ENCODE results near the gene TMEM184B. TPM values are rescaled to one million over a fixed set of nuclear protein-coding genes. Genes with fewer than 3 reads are reported as not detected.

TMEM184B gene
- total and polyA plus RNA-seq, 2 donors from 2014 or later = 22.9 to 54.1 TPM

GRCh38 chr22:38303974-38304373 is 31.2 kb upstream of the TMEM184B start:
- H3K27me3 ChIP-seq (ENCODE audit: control insufficient read depth, insufficient read depth, low read length) = no peaks in the 10 kb centered on the region
- no peak overlapping the region for H3K4me3 ChIP-seq (ENCODE audit: low read length in 3 of 3)
- peaks cover 5 to 30% (median 16%) of the 10 kb centered on the region in 3 donors for H3K36me3 ChIP-seq (ENCODE audit: control insufficient read depth in 2 of 3, insufficient read depth in 3 of 3, low read length in 3 of 3)
- no peak for FAIRE-seq
- no peak for DNase-seq
- H3K9me3 ChIP-seq (ENCODE audit: control insufficient read depth in 2 of 3, insufficient read depth in 1 of 3, low read length in 3 of 3) = no peaks in the 10 kb centered on the region
- peaks cover 0 to 27% (median 24%) of the 10 kb centered on the region in 3 donors for H3K4me1 ChIP-seq (ENCODE audit: control insufficient read depth in 2 of 3, insufficient read depth in 2 of 3, low read depth in 1 of 3, low read length in 3 of 3)
- H3K27ac ChIP-seq (ENCODE audit: low read depth in 2 of 2, low read length in 2 of 2) = peak overlapping the region in 1 of 2 donors; percentile 17
- intact Hi-C loops (cut with DNase I) = no loop called here
- TF ChIP-seq, protein P1, sequence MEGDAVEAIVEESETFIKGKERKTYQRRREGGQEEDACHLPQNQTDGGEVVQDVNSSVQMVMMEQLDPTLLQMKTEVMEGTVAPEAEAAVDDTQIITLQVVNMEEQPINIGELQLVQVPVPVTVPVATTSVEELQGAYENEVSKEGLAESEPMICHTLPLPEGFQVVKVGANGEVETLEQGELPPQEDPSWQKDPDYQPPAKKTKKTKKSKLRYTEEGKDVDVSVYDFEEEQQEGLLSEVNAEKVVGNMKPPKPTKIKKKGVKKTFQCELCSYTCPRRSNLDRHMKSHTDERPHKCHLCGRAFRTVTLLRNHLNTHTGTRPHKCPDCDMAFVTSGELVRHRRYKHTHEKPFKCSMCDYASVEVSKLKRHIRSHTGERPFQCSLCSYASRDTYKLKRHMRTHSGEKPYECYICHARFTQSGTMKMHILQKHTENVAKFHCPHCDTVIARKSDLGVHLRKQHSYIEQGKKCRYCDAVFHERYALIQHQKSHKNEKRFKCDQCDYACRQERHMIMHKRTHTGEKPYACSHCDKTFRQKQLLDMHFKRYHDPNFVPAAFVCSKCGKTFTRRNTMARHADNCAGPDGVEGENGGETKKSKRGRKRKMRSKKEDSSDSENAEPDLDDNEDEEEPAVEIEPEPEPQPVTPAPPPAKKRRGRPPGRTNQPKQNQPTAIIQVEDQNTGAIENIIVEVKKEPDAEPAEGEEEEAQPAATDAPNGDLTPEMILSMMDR (IDR thresholded peaks at IDR 0.05; ENCODE audit: borderline replicate concordance, extremely low read depth, insufficient read depth) = no peak
- H3K9ac ChIP-seq (ENCODE audit: low read length in 3 of 3) = no peak overlapping the region

DNA sequence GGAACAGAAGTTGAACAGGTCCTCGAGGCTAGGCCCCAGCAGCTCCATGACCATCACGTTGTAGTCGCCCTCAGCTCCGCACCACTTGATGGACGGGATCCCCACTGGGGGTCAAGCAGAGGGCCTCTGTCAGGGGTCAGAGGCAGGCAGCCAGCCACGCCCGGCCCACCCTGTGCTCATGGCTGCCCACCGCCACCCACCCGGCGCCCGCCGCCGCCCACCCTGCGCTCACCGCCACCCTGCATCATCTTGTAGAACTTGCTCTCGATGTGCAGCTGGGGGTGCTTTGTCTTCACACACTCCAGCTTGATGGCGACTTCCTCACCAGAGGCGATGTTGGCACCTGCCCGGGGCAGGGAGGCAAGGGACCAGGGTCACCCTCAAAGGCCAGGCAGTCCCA is 30.1 kb upstream of the TMEM184B start:
- Histone ChIP-seq H3K36me3 (ENCODE audit: control insufficient read depth in 2 of 3, insufficient read depth in 3 of 3, low read length in 3 of 3) (peaks cover 10 to 37% (median 25%) of the 10 kb centered on the region in 3 donors), H3K27ac (ENCODE audit: low read depth in 2 of 2, low read length in 2 of 2) (no peak overlapping the region), H3K4me3 (ENCODE audit: low read length in 3 of 3) (no peak overlapping the region), H3K9me3 (ENCODE audit: control insufficient read depth in 2 of 3, insufficient read depth in 1 of 3, low read length in 3 of 3) (no peaks in the 10 kb centered on the region), H3K9ac (ENCODE audit: low read length in 3 of 3) (no peak overlapping the region), H3K27me3 (ENCODE audit: control insufficient read depth, insufficient read depth, low read length) (no peaks in the 10 kb centered on the region), H3K4me1 (ENCODE audit: control insufficient read depth in 2 of 3, insufficient read depth in 2 of 3, low read depth in 1 of 3, low read length in 3 of 3) (peaks cover 0 to 23% (median 21%) of the 10 kb centered on the region in 3 donors)
- intact Hi-C loops (cut with DNase I) = no loop called here
- no peak for FAIRE-seq
- TF ChIP-seq, protein P1 (IDR thresholded peaks at IDR 0.05; ENCODE audit: borderline replicate concordance, extremely low read depth, insufficient read depth) = no peak
- DNase-seq = no peak

GRCh38 chr22:38300946-38301345 is 28.1 kb upstream of the TMEM184B start:
- Histone ChIP-seq H3K4me1 (ENCODE audit: control insufficient read depth in 2 of 3, insufficient read depth in 2 of 3, low read depth in 1 of 3, low read length in 3 of 3) (peaks cover 0 to 20% (median 18%) of the 10 kb centered on the region in 3 donors), H3K9me3 (ENCODE audit: control insufficient read depth in 2 of 3, insufficient read depth in 1 of 3, low read length in 3 of 3) (no peaks in the 10 kb centered on the region), H3K27me3 (ENCODE audit: control insufficient read depth, insufficient read depth, low read length) (no peaks in the 10 kb centered on the region), H3K4me3 (ENCODE audit: low read length in 3 of 3) (no peak overlapping the region), H3K36me3 (ENCODE audit: control insufficient read depth in 2 of 3, insufficient read depth in 3 of 3, low read length in 3 of 3) (peaks cover 10 to 54% (median 36%) of the 10 kb centered on the region in 3 donors), H3K27ac (ENCODE audit: low read depth in 2 of 2, low read length in 2 of 2) (no peak overlapping the region), H3K9ac (ENCODE audit: low read length in 3 of 3) (no peak overlapping the region)
- DNase-seq (no peak), FAIRE-seq (no peak)
- intact Hi-C loops (cut with DNase I) = no loop called here
- TF ChIP-seq, protein P1 (IDR thresholded peaks at IDR 0.05; ENCODE audit: borderline replicate concordance, extremely low read depth, insufficient read depth) = no peak
